BE2C (cell line): ENCODE data around the gene CAMTA1.

Experiments
- DNase-seq: peaks from one replicate; pipeline ENCODE4 v3.0.0-alpha.2; 2020
- H3K27me3 ChIP-seq: fragments of 250-450 bp; sonication (Bioruptor Pico); 2 replicates; pipeline ENCODE4 v1.5.1; 2020; ENCODE audit warnings: mild to moderate bottlenecking
- H3K36me3 ChIP-seq: fragments of 250-450 bp; sonication (Bioruptor Pico); 2 replicates; pipeline ENCODE4 v1.5.1; 2020; ENCODE audit warnings: mild to moderate bottlenecking
- H3K4me1 ChIP-seq: fragments of 250-450 bp; sonication (Bioruptor Pico); 2 replicates; pipeline ENCODE4 v1.5.1; 2020
- H3K4me3 ChIP-seq: 2 replicates; pipeline ENCODE4 v1.5.1; 2011; ENCODE audit warnings: low read depth, low read length
- H3K9me3 ChIP-seq: fragments of 250-450 bp; sonication (Bioruptor Pico); 2 replicates; pipeline ENCODE4 v1.5.1; 2020
- CTCF ChIP-seq: IDR thresholded peaks from 2 replicates; pipeline ENCODE4 v1.5.1; 2012; ENCODE audit warnings: mild to moderate bottlenecking, low read depth, low read length

CAMTA1 gene

GRCh38 chr1:6953907-6954364 lies 168.7 kb downstream of the CAMTA1 start:
- H3K4me3 ChIP-seq: no peak overlapping the region
- no peak for TF ChIP-seq CTCF
- DNase-seq: no peak
- H3K4me1 ChIP-seq: peaks cover 19% of the 10 kb centered on the region
- no peaks in the 10 kb centered on the region for H3K36me3 ChIP-seq
- no peaks in the 10 kb centered on the region for H3K27me3 ChIP-seq
- H3K9me3 ChIP-seq: no peaks in the 10 kb centered on the region

GRCh38 chr1:6954591-6954990 lies 169.3 kb downstream of the CAMTA1 start:
- Histone ChIP-seq H3K27me3 (no peaks in the 10 kb centered on the region), H3K36me3 (no peaks in the 10 kb centered on the region), H3K9me3 (no peaks in the 10 kb centered on the region), H3K4me1 (peaks cover 17% of the 10 kb centered on the region), H3K4me3 (no peak overlapping the region)
- no peak for DNase-seq
- TF ChIP-seq CTCF: no peak

- H3K4me3 ChIP-seq: no peak overlapping the region
- no peaks in the 10 kb centered on the region for H3K27me3 ChIP-seq
- DNase-seq: no peak
- peaks cover 21% of the 10 kb centered on the region for H3K4me1 ChIP-seq
- H3K9me3 ChIP-seq: no peaks in the 10 kb centered on the region
- TF ChIP-seq CTCF: no peak
- H3K36me3 ChIP-seq: no peaks in the 10 kb centered on the region
These were observed 170.3 kb downstream of the CAMTA1 start for GRCh38 chr1:6955357-6956094.

GRCh38 chr1:6956488-6957159 lies 171.4 kb downstream of the CAMTA1 start:
- DNase-seq: no peak
- no peaks in the 10 kb centered on the region for H3K36me3 ChIP-seq
- no peaks in the 10 kb centered on the region for H3K27me3 ChIP-seq
- no peaks in the 10 kb centered on the region for H3K9me3 ChIP-seq
- no peak overlapping the region for H3K4me3 ChIP-seq
- H3K4me1 ChIP-seq: peaks cover 14% of the 10 kb centered on the region
- TF ChIP-seq CTCF: no peak

- TF ChIP-seq CTCF: no peak
- H3K4me1 ChIP-seq: peaks cover 14% of the 10 kb centered on the region
- H3K36me3 ChIP-seq: no peaks in the 10 kb centered on the region
- DNase-seq: no peak
- H3K4me3 ChIP-seq: no peak overlapping the region
- no peaks in the 10 kb centered on the region for H3K9me3 ChIP-seq
- no peaks in the 10 kb centered on the region for H3K27me3 ChIP-seq
These were observed 172.1 kb downstream of the CAMTA1 start for GRCh38 chr1:6957341-6957740.
